Stimulated activated naive B cell treated with anti-CD40 and anti-IgM and Interleukin-4, amounts not matched to agents 10 μg/mL and 1 μg/mL and 100 μg/mL, for 72 hours (primary cell): ENCODE measurements around the gene ARHGAP12.
A peak's percentile ranks its signal among the peaks of the same experiment; 100 is the strongest.

Source experiments
- ATAC-seq, 2 donors: fragments of 150-1000 bp; cut with Tn5 transposase; replicated peaks; 2 replicates each; pipeline ENCODE4 v1.10.0; 2021; ENCODE audit warnings: moderate library complexity in 1 of 2
- DNase-seq: peaks from one replicate; pipeline ENCODE4 v3.0.0; 2021
- H3K27ac Mint-ChIP-seq: one replicate; pipeline ENCODE4 v1.8.0; 2022; ENCODE audit warnings: mild to moderate bottlenecking, mixed read lengths
- H3K27me3 Mint-ChIP-seq, 2 donors: one replicate each; pipeline ENCODE4 v1.8.0; 2022; ENCODE audit warnings: mixed read lengths in 2 of 2
- H3K36me3 Mint-ChIP-seq, 2 donors: one replicate each; pipeline ENCODE4 v1.8.0; 2022; ENCODE audit warnings: mixed read lengths in 2 of 2, mild to moderate bottlenecking in 1 of 2
- H3K4me1 Mint-ChIP-seq, 2 donors: one replicate each; pipeline ENCODE4 v1.8.0; 2022; ENCODE audit warnings: mixed read lengths in 2 of 2, mild to moderate bottlenecking in 1 of 2
- H3K4me3 Mint-ChIP-seq, 2 donors: one replicate each; pipeline ENCODE4 v1.8.0; 2022; ENCODE audit warnings: mild to moderate bottlenecking in 2 of 2, mixed read lengths in 2 of 2, moderate library complexity in 1 of 2
- H3K9me3 Mint-ChIP-seq, 2 donors: one replicate each; pipeline ENCODE4 v1.8.0; 2022; ENCODE audit warnings: mixed read lengths in 2 of 2, mild to moderate bottlenecking in 1 of 2

ARHGAP12 gene

GRCh38 chr10:31823358-31823757 is 105.3 kb downstream of the ARHGAP12 start:
- Mint-ChIP-seq H3K9me3 (no peaks in the 10 kb centered on the region), H3K27me3 (no peaks in the 10 kb centered on the region), H3K4me1 (no peaks in the 10 kb centered on the region), H3K4me3 (no peak overlapping the region), H3K36me3 (peaks cover 2 to 3% of the 10 kb centered on the region in 2 donors), H3K27ac (no peak overlapping the region)
- no peak for DNase-seq
- ATAC-seq, result no peak

GRCh38 chr10:31822616-31823318 is 105.9 kb downstream of the ARHGAP12 start:
- DNase-seq (no peak), ATAC-seq (no peak)
- no peaks in the 10 kb centered on the region for H3K9me3 Mint-ChIP-seq
- H3K36me3 Mint-ChIP-seq, result peaks cover 2 to 3% of the 10 kb centered on the region in 2 donors
- H3K4me3 Mint-ChIP-seq, result no peak overlapping the region
- H3K27me3 Mint-ChIP-seq, result no peaks in the 10 kb centered on the region
- H3K4me1 Mint-ChIP-seq, result no peaks in the 10 kb centered on the region
- peak overlapping the region; percentile 66 for H3K27ac Mint-ChIP-seq

GRCh38 chr10:31822150-31822549 is 106.5 kb downstream of the ARHGAP12 start:
- H3K27ac Mint-ChIP-seq, result no peak overlapping the region
- H3K36me3 Mint-ChIP-seq, result peaks cover 2 to 3% of the 10 kb centered on the region in 2 donors
- no peaks in the 10 kb centered on the region for H3K4me1 Mint-ChIP-seq
- no peaks in the 10 kb centered on the region for H3K27me3 Mint-ChIP-seq
- no peak overlapping the region for H3K4me3 Mint-ChIP-seq
- ATAC-seq (no peak), DNase-seq (no peak)
- no peaks in the 10 kb centered on the region for H3K9me3 Mint-ChIP-seq

- H3K4me3 Mint-ChIP-seq, result no peak overlapping the region
- no peak for DNase-seq
- peaks cover 0 to 2% of the 10 kb centered on the region in 2 donors for H3K36me3 Mint-ChIP-seq
- ATAC-seq, result no peak
- no peaks in the 10 kb centered on the region for H3K9me3 Mint-ChIP-seq
- no peaks in the 10 kb centered on the region for H3K27me3 Mint-ChIP-seq
- no peak overlapping the region for H3K27ac Mint-ChIP-seq
- no peaks in the 10 kb centered on the region for H3K4me1 Mint-ChIP-seq
Measured at GRCh38 chr10:31820778-31821369, 107.8 kb downstream of the ARHGAP12 start.

GRCh38 chr10:31820096-31820495 is 108.5 kb downstream of the ARHGAP12 start:
- Mint-ChIP-seq H3K36me3 (peaks cover 0 to 2% of the 10 kb centered on the region in 2 donors), H3K4me1 (no peaks in the 10 kb centered on the region), H3K9me3 (no peaks in the 10 kb centered on the region), H3K27me3 (no peaks in the 10 kb centered on the region), H3K27ac (no peak overlapping the region), H3K4me3 (no peak overlapping the region)
- DNase-seq, result no peak
- ATAC-seq, result no peak

GRCh38 chr10:31819391-31819820 is 109.2 kb downstream of the ARHGAP12 start:
- Mint-ChIP-seq H3K36me3 (peaks cover 0 to 2% of the 10 kb centered on the region in 2 donors), H3K4me1 (no peaks in the 10 kb centered on the region), H3K27me3 (no peaks in the 10 kb centered on the region), H3K9me3 (no peaks in the 10 kb centered on the region), H3K27ac (no peak overlapping the region), H3K4me3 (no peak overlapping the region)
- no peak for DNase-seq
- no peak for ATAC-seq

GRCh38 chr10:31816318-31816717 is 112.3 kb downstream of the ARHGAP12 start:
- H3K4me3 Mint-ChIP-seq, result no peak overlapping the region
- no peak overlapping the region for H3K27ac Mint-ChIP-seq
- no peak for ATAC-seq
- no peak for DNase-seq
- H3K27me3 Mint-ChIP-seq, result no peaks in the 10 kb centered on the region
- peaks cover 0 to 2% of the 10 kb centered on the region in 2 donors for H3K36me3 Mint-ChIP-seq
- H3K4me1 Mint-ChIP-seq, result no peaks in the 10 kb centered on the region
- H3K9me3 Mint-ChIP-seq, result no peaks in the 10 kb centered on the region

GRCh38 chr10:31808258-31809218 is 120.1 kb downstream of the ARHGAP12 start:
- Mint-ChIP-seq H3K36me3 (peaks cover 11 to 23% of the 10 kb centered on the region in 2 donors), H3K4me3 (peak overlapping the region; percentile 68 to 77), H3K9me3 (no peaks in the 10 kb centered on the region), H3K27ac (peak overlapping the region; percentile 71), H3K27me3 (no peaks in the 10 kb centered on the region), H3K4me1 (peaks cover 6% of the 10 kb centered on the region in 2 donors)
- peak; percentile 10 for DNase-seq
- peak; percentile 70 to 78 for ATAC-seq

- Mint-ChIP-seq H3K27ac (no peak overlapping the region), H3K4me3 (no peak overlapping the region), H3K36me3 (peaks cover 12 to 25% of the 10 kb centered on the region in 2 donors), H3K27me3 (no peaks in the 10 kb centered on the region), H3K4me1 (peaks cover 6% of the 10 kb centered on the region in 2 donors), H3K9me3 (no peaks in the 10 kb centered on the region)
- ATAC-seq (no peak), DNase-seq (no peak)
Measured at GRCh38 chr10:31804352-31804810, 124.2 kb downstream of the ARHGAP12 start.

GRCh38 chr10:31803606-31804351 is 124.9 kb downstream of the ARHGAP12 start:
- no peak for DNase-seq
- no peaks in the 10 kb centered on the region for H3K27me3 Mint-ChIP-seq

GRCh38 chr10:31799181-31799580 is 129.4 kb downstream of the ARHGAP12 start:
- Mint-ChIP-seq H3K27me3 (no peaks in the 10 kb centered on the region), H3K27ac (no peak overlapping the region), H3K9me3 (no peaks in the 10 kb centered on the region), H3K4me1 (no peaks in the 10 kb centered on the region), H3K36me3 (peaks cover 2 to 5% of the 10 kb centered on the region in 2 donors), H3K4me3 (no peak overlapping the region)
- no peak for DNase-seq
- no peak for ATAC-seq

More at GRCh38 chr10:31803606-31804351, 124.9 kb downstream of the ARHGAP12 start:
- peaks cover 7 to 24% of the 10 kb centered on the region in 2 donors for H3K36me3 Mint-ChIP-seq
- no peak overlapping the region for H3K27ac Mint-ChIP-seq
- peaks cover 6% of the 10 kb centered on the region in 2 donors for H3K4me1 Mint-ChIP-seq
- no peak for ATAC-seq
- H3K4me3 Mint-ChIP-seq, result no peak overlapping the region
- H3K9me3 Mint-ChIP-seq, result no peaks in the 10 kb centered on the region

GRCh38 chr10:31792745-31793144 is 135.9 kb downstream of the ARHGAP12 start:
- Mint-ChIP-seq H3K4me3 (no peak overlapping the region), H3K9me3 (peaks cover 6 to 11% of the 10 kb centered on the region in 2 donors), H3K27ac (no peak overlapping the region), H3K4me1 (no peaks in the 10 kb centered on the region), H3K36me3 (no peaks in the 10 kb centered on the region), H3K27me3 (peaks cover 0 to 8% of the 10 kb centered on the region in 2 donors)
- ATAC-seq (no peak), DNase-seq (no peak)

GRCh38 chr10:31789555-31789954 is 139.1 kb downstream of the ARHGAP12 start:
- Mint-ChIP-seq H3K36me3 (no peaks in the 10 kb centered on the region), H3K27me3 (peaks cover 0 to 8% of the 10 kb centered on the region in 2 donors), H3K4me3 (no peak overlapping the region), H3K27ac (no peak overlapping the region), H3K9me3 (peaks cover 6 to 11% of the 10 kb centered on the region in 2 donors), H3K4me1 (no peaks in the 10 kb centered on the region)
- no peak for ATAC-seq
- DNase-seq, result no peak

GRCh38 chr10:31782701-31783100 is 145.9 kb downstream of the ARHGAP12 start:
- no peak for DNase-seq
- Mint-ChIP-seq H3K27me3 (peaks cover 4 to 8% of the 10 kb centered on the region in 2 donors), H3K4me1 (no peaks in the 10 kb centered on the region), H3K9me3 (no peaks in the 10 kb centered on the region), H3K27ac (no peak overlapping the region), H3K4me3 (no peak overlapping the region), H3K36me3 (no peaks in the 10 kb centered on the region)
- no peak for ATAC-seq
